ENCODE data around the gene SSH3. TPM values are rescaled to one million over a fixed set of nuclear protein-coding genes. Genes with fewer than 3 reads are reported as not detected.

Gene SSH3, protein sequence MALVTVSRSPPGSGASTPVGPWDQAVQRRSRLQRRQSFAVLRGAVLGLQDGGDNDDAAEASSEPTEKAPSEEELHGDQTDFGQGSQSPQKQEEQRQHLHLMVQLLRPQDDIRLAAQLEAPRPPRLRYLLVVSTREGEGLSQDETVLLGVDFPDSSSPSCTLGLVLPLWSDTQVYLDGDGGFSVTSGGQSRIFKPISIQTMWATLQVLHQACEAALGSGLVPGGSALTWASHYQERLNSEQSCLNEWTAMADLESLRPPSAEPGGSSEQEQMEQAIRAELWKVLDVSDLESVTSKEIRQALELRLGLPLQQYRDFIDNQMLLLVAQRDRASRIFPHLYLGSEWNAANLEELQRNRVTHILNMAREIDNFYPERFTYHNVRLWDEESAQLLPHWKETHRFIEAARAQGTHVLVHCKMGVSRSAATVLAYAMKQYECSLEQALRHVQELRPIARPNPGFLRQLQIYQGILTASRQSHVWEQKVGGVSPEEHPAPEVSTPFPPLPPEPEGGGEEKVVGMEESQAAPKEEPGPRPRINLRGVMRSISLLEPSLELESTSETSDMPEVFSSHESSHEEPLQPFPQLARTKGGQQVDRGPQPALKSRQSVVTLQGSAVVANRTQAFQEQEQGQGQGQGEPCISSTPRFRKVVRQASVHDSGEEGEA
- 100 to 1,000 TPM in 1 of 2 donors, 10 to 100 TPM in 1; 70.9 to 101 TPM for total RNA-seq

DNA sequence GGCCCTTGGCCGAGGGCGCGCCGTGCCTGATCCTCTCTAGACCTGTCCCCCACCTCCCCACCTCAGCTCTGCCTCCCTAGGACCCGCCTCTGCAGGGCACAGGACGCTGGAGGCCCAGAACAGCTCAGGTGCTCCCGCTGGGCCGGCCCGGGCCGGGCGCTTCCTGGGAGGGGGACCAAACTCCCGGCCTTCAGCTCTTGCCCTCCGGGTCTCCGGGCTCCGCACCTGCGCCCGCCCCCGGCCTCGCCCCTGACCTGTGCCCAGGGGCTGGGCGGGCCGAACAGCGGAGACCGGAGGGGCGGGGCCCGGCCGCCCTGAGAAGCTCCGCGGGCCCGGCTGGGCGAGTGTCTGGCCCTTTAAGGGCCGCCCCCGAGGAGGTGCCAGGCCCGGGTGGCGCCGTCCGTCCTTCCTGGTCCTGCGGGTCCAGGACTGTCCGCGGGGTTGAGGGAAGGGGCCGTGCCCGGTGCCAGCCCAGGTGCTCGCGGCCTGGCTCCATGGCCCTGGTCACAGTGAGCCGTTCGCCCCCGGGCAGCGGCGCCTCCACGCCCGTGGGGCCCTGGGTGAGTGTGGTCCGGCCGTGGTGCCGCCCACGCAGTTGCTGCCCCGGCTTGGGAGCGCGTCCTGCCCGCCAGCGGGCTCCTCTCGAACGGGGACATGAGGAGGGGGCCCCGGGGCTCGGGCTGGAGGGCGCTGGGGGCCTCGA is at the start of gene SSH3:
SSH3 (plus strand) TSS at position 399 of the 703 bp plus-strand sequence; CDS start at position 495, 96 bp downstream.
- Histone ChIP-seq H3K9me3 (no peaks in the 10 kb centered on the region), H3K36me3 (peaks cover 7 to 9% of the 10 kb centered on the region in 2 donors), H3K27me3 (replicated peaks; ENCODE audit: insufficient read depth) (no peaks in the 10 kb centered on the region), H3K4me3 (peak within 1 kb of the TSS; percentile 85 to 97), H3K27ac (peak within 1 kb of the TSS; percentile 89 to 91), H3K4me1 (replicated peaks) (peaks cover 13% of the 10 kb centered on the region)
- DNase-seq (ENCODE audit: low spot score), result peak; percentile 81
- peak; percentile 90 for TF ChIP-seq POLR2A (IDR thresholded peaks at IDR 0.05)
- peak; percentile 54 for TF ChIP-seq POLR2AphosphoS5 (IDR thresholded peaks at IDR 0.05)
- no peak for TF ChIP-seq CTCF (IDR thresholded peaks at IDR 0.05)
- 1% methylated on average over 54 of the region's 65 CpGs for WGBS
- intact Hi-C loops (cut with DNase I), result loop anchor here (5.0 kb wide), 1 partner anchor 36 kb away; the partner anchor contains the start of gene GRK2

GRCh38 chr11:67253872-67254624 is 49.3 kb upstream of the SSH3 start:
- H3K4me3 ChIP-seq, result no peak overlapping the region
- peaks cover 29 to 33% of the 10 kb centered on the region in 2 donors for H3K36me3 ChIP-seq
- intact Hi-C loops (cut with DNase I), result no loop called here
- TF ChIP-seq POLR2AphosphoS5 (IDR thresholded peaks at IDR 0.05), result no peak
- TF ChIP-seq POLR2A (IDR thresholded peaks at IDR 0.05), result no peak
- TF ChIP-seq CTCF (IDR thresholded peaks at IDR 0.05), result no peak
- no peak for DNase-seq (ENCODE audit: low spot score)
- no peaks in the 10 kb centered on the region for H3K27me3 ChIP-seq (replicated peaks; ENCODE audit: insufficient read depth)
- WGBS, result 79% methylated on average over 14 of the region's 14 CpGs
- no peaks in the 10 kb centered on the region for H3K4me1 ChIP-seq (replicated peaks)
- H3K27ac ChIP-seq, result no peak overlapping the region
- no peaks in the 10 kb centered on the region for H3K9me3 ChIP-seq

GRCh38 chr11:67254798-67255197 is 48.5 kb upstream of the SSH3 start:
- Histone ChIP-seq H3K27me3 (replicated peaks; ENCODE audit: insufficient read depth) (no peaks in the 10 kb centered on the region), H3K27ac (no peak overlapping the region), H3K36me3 (peaks cover 25 to 33% of the 10 kb centered on the region in 2 donors), H3K4me3 (no peak overlapping the region), H3K9me3 (no peaks in the 10 kb centered on the region), H3K4me1 (replicated peaks) (no peaks in the 10 kb centered on the region)
- intact Hi-C loops (cut with DNase I), result no loop called here
- WGBS, result 81% methylated on average over 15 of the region's 15 CpGs
- TF ChIP-seq POLR2AphosphoS5 (IDR thresholded peaks at IDR 0.05) (no peak), CTCF (IDR thresholded peaks at IDR 0.05) (no peak), POLR2A (IDR thresholded peaks at IDR 0.05) (no peak)
- DNase-seq (ENCODE audit: low spot score), result no peak

DNA sequence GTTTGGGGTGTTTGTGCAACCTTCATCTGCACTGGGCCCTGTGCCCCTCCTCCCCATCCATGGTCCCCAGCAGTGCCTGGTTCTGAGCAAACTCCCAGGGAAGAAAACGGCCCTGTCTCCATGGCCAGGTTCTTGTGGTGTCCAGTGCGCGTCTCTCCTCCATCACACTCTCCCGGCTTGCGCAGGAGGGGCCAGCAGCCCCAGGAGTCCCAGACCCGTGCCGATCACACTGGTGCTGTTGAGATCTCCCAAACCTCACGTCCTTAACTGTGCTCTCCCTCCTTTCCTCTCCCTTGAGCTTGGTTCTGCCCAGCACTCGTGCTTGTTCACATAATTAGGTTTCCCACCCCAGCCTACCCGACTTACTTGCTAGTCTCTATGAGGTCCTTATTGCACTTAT is 48.0 kb upstream of the SSH3 start:
- H3K36me3 ChIP-seq, result peaks cover 25 to 30% of the 10 kb centered on the region in 2 donors
- 84% methylated on average over 10 of the region's 10 CpGs for WGBS
- no peak overlapping the region for H3K27ac ChIP-seq
- no peak for DNase-seq (ENCODE audit: low spot score)
- H3K4me1 ChIP-seq (replicated peaks), result no peaks in the 10 kb centered on the region
- TF ChIP-seq CTCF (IDR thresholded peaks at IDR 0.05), result no peak
- no peak for TF ChIP-seq POLR2A (IDR thresholded peaks at IDR 0.05)
- no peak for TF ChIP-seq POLR2AphosphoS5 (IDR thresholded peaks at IDR 0.05)
- H3K27me3 ChIP-seq (replicated peaks; ENCODE audit: insufficient read depth), result no peaks in the 10 kb centered on the region
- H3K9me3 ChIP-seq, result no peaks in the 10 kb centered on the region
- no peak overlapping the region for H3K4me3 ChIP-seq
- intact Hi-C loops (cut with DNase I), result no loop called here

All from prostate gland (tissue), 2 donors.